ENCODE results near the gene IDH3A.

DNA sequence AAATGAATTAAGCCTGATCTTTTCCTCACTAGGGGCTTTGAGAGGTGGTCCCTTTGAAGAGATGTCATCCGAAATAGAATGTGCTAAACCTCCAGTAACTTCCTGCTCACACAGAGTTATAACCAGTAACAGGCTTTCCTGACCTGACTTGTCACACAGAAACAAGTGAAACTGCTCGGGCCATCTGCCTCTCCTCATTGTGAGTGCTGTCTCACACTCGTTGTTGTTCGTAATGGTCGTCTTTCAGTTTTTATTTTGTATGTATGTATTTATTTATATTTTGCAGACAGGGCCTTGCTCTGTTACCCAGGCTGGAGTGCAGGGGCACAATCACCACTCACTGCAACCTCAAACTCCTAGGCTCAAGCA, 61.2 kb downstream of the IDH3A start:
- TF ChIP-seq, protein P1, sequence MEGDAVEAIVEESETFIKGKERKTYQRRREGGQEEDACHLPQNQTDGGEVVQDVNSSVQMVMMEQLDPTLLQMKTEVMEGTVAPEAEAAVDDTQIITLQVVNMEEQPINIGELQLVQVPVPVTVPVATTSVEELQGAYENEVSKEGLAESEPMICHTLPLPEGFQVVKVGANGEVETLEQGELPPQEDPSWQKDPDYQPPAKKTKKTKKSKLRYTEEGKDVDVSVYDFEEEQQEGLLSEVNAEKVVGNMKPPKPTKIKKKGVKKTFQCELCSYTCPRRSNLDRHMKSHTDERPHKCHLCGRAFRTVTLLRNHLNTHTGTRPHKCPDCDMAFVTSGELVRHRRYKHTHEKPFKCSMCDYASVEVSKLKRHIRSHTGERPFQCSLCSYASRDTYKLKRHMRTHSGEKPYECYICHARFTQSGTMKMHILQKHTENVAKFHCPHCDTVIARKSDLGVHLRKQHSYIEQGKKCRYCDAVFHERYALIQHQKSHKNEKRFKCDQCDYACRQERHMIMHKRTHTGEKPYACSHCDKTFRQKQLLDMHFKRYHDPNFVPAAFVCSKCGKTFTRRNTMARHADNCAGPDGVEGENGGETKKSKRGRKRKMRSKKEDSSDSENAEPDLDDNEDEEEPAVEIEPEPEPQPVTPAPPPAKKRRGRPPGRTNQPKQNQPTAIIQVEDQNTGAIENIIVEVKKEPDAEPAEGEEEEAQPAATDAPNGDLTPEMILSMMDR (IDR thresholded peaks at IDR 0.05): no peak
- TF ChIP-seq POLR2A (IDR thresholded peaks at IDR 0.05): no peak
